GM19238 (cell line): ENCODE data around the gene SYDE2.

Experiments
- DNase-seq: peaks from one replicate; pipeline ENCODE4 v3.0.0; 2011; ENCODE audit warnings: low spot score; ENCODE audit not compliant: insufficient read length

The SYDE2 gene

DNA sequence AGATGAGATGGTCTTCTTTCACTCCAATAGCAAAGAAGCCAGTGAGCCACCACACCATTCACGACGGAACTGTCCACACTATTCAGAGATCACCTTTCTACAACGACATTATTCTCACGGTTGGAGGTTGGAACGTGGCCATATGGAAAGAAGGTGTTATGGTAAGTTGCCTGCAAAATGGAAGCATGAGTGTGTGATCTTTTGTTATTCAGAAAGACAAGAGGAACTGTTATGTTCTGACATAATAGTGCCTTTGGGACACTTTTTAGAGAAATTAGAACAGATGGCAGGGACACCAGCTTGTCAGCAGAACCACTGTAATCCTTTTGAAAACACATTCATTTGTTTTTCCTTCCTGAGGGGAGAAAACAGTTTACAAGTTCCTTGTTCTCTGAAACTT, 76.7 kb downstream of the SYDE2 start:
- no peak for DNase-seq

DNA sequence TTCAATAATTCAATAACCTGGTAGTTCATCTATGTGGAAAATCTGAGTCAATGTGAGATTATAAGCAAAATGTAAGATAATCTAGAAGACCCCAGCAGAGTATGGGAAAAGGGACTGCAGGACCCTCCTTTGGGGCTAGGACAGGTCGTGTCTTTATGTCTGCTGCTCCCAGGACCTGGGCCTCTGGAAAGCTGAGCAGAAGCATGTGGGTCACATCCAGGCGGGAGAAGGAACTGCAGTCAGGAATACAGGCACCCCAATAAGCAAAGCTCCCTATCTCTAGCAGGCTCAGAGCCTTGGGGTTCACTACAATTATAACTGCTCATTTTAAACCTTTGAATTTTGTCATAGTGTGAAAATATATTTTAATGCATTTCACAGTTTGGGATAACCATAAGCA, 78.6 kb downstream of the SYDE2 start:
- DNase-seq, result no peak

DNA sequence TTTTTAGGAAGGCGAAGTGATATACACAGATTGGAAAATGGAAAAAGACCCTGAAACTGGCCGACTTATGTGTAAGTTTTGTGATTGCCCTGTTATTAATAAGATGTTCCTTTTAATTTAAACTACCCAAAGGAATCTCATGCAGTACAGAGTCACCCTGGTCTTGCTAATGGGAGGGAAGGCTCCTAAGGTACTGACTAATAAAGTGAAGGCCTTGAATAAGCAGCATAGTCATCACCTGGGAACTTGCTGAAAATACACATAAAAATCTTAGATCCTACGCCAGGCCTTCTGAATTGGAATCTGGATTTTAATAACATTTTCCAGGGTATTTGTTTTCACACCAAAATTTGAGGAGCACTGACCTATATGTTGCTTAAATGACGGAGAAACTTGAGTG, 79.1 kb downstream of the SYDE2 start:
- no peak for DNase-seq

DNA sequence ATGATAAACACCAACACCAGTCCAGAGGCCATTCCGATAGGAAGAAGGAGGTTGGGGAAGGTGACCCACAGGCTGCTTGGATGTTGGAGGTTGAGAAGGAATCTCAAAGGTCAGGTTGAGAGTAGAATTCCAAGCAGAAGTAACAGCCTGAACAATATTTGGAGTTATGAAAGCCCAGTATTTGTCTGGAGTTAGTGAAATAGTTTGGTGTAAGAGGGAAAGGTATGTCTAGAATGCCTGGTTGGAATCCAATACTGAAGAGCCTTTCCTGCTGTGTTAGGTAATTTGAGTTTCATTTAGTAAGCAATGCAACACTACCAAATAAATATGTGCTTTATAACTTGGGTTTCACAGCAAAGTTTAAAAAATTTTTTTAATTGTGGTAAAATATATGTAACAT, 82.1 kb downstream of the SYDE2 start:
- no peak for DNase-seq

DNA sequence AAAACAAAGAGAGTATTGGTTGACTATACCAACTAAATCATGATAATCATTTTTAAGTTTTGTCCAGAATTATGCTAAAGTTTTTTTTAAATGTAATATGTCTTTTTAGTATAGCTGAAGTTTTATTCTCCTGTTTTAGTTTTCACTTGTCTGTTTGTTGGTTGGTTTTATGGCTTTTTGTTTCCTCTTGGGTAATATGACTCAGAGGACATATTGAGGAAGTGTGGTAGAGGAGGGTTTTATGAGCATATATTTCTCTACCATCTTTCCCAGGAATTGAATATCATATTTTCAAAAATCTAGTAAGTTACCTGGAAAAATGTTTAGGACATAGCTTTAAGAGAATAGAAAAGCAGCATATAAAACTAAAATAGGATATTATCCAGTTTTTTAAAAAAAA, 84.0 kb downstream of the SYDE2 start:
- no peak for DNase-seq

DNA sequence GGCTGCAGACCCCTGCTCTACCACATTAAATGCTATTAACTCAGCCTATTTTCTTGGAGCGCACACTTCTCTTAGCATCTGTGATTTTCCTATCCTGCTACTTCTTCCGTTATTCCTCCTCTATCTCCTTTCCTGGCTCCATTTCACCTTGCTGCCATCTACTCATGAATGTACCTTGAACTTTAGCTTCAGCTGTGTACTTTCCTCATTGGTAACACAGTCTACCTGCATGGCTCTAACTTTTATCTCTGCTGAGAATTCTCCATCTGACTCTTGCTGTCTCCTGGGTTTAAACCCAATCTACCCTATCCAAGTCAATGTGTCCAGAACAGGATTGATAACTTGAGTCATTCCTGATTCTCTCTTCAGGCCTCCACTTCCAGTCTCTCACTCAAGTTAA, 84.9 kb downstream of the SYDE2 start:
- no peak for DNase-seq

DNA sequence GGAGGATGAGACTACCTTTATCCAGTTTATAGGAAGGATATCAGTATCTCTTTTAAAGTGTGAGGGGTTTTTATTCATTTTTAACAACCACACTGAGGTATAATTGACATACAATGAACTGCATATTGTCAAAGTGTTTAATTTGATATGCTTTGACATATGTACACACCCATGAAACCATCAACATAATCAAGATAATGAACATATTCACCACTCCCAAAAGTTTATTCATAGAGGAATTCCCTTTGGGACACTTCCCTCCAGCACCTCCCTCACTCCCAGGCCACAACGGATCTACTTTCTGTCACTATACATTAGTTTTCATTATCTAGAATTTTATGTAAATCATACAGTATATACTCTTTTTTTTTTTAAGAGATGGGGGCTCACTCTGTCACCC, 89.1 kb downstream of the SYDE2 start:
- no peak for DNase-seq

DNA sequence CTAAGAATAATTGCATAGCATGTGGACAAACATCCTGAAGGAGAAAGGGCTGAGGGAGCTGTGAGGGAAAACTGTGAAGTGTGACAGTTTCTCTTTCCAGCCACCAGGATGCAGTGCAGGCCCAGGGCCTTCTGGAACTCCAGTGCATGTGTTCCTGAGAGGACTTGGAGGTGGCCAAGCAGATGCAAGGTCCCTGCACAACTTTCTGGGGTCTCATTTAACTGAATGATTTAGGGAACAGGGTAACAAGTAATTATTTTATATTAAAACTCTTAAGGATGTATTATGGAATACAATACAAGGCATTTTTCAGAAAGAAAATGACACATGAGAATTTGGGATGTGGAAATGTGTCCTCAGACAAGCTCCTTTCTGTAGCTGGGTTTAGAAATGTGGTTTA, 91.3 kb downstream of the SYDE2 start:
- peak; percentile 19 for DNase-seq
